Measurements from ENCODE around the gene TTF2. TPM values are rescaled to one million over a fixed set of nuclear protein-coding genes. Genes with fewer than 3 reads are reported as not detected.

The TTF2 gene
- total RNA-seq, 1 experiment from 2014 or later, result 29.5 TPM

- Histone ChIP-seq H3K27me3 (ENCODE audit: low read length) (no peaks in the 10 kb centered on the region), H3K4me1 (ENCODE audit: low read length) (peaks cover 11% of the 10 kb centered on the region), H3K4me2 (ENCODE audit: low read depth, low read length, poor library complexity, severe bottlenecking) (peak overlapping the region; percentile 48), H3K9ac (ENCODE audit: low read length) (peak overlapping the region; percentile 41), H3K36me3 (ENCODE audit: insufficient read depth, low read length) (no peaks in the 10 kb centered on the region), H3K9me2 (replicated peaks; ENCODE audit: insufficient read depth, low read length) (no peaks in the 10 kb centered on the region), H3K9me3 (ENCODE audit: low read length) (no peaks in the 10 kb centered on the region), H3K79me2 (ENCODE audit: low read length) (no peaks in the 10 kb centered on the region), H4K20me1 (ENCODE audit: insufficient read depth, low read depth, low read length) (no peaks in the 10 kb centered on the region), H2AFZ (ENCODE audit: low read length) (peak overlapping the region; percentile 57), H3K27ac (ENCODE audit: low read length) (0 out of 2 replicates have a peak overlapping the region, but pooled peaks have one; percentile 18), H3K4me3 (ENCODE audit: low read length) (peak overlapping the region; percentile 20; the same call in 1 of the 2 replicates)
- DNase-seq, result peak; percentile 52
Measured at GRCh38 chr1:117051224-117052064, 8.7 kb upstream of the TTF2 start.

GRCh38 chr1:117054068-117054467, 6.1 kb upstream of the TTF2 start:
- H4K20me1 ChIP-seq (ENCODE audit: insufficient read depth, low read depth, low read length), result no peaks in the 10 kb centered on the region
- H3K27ac ChIP-seq (ENCODE audit: low read length), result no peak overlapping the region
- peaks cover 17% of the 10 kb centered on the region for H3K79me2 ChIP-seq (ENCODE audit: low read length)
- DNase-seq, result no peak
- H3K27me3 ChIP-seq (ENCODE audit: low read length), result no peaks in the 10 kb centered on the region
- H3K4me1 ChIP-seq (ENCODE audit: low read length), result peaks cover 21% of the 10 kb centered on the region
- H3K4me2 ChIP-seq (ENCODE audit: low read depth, low read length, poor library complexity, severe bottlenecking), result no peak overlapping the region
- H3K9ac ChIP-seq (ENCODE audit: low read length), result no peak overlapping the region
- H2AFZ ChIP-seq (ENCODE audit: low read length), result no peak overlapping the region
- no peak overlapping the region for H3K4me3 ChIP-seq (ENCODE audit: low read length)
- H3K9me3 ChIP-seq (ENCODE audit: low read length), result no peaks in the 10 kb centered on the region
- H3K36me3 ChIP-seq (ENCODE audit: insufficient read depth, low read length), result no peaks in the 10 kb centered on the region
- H3K9me2 ChIP-seq (replicated peaks; ENCODE audit: insufficient read depth, low read length), result no peaks in the 10 kb centered on the region

- Histone ChIP-seq H3K27me3 (ENCODE audit: low read length) (no peaks in the 10 kb centered on the region), H3K27ac (ENCODE audit: low read length) (peak overlapping the region; percentile 89), H3K9ac (ENCODE audit: low read length) (peak overlapping the region; percentile 82), H3K36me3 (ENCODE audit: insufficient read depth, low read length) (peaks cover 25% of the 10 kb centered on the region), H4K20me1 (ENCODE audit: insufficient read depth, low read depth, low read length) (no peaks in the 10 kb centered on the region), H3K4me3 (ENCODE audit: low read length) (peak overlapping the region; percentile 88), H2AFZ (ENCODE audit: low read length) (peak overlapping the region; percentile 90), H3K9me2 (replicated peaks; ENCODE audit: insufficient read depth, low read length) (no peaks in the 10 kb centered on the region), H3K4me1 (ENCODE audit: low read length) (peaks cover 40% of the 10 kb centered on the region), H3K9me3 (ENCODE audit: low read length) (no peaks in the 10 kb centered on the region), H3K4me2 (ENCODE audit: low read depth, low read length, poor library complexity, severe bottlenecking) (peak overlapping the region; percentile 97), H3K79me2 (ENCODE audit: low read length) (peaks cover 56% of the 10 kb centered on the region)
- peak; percentile 55 for DNase-seq
Measured at GRCh38 chr1:117058810-117059209, 1.3 kb upstream of the TTF2 start.

GRCh38 chr1:117059334-117059677, 820 bp upstream of the TTF2 start:
- Histone ChIP-seq H2AFZ (ENCODE audit: low read length) (peak overlapping the region; percentile 90), H4K20me1 (ENCODE audit: insufficient read depth, low read depth, low read length) (no peaks in the 10 kb centered on the region), H3K27ac (ENCODE audit: low read length) (peak overlapping the region; percentile 89), H3K36me3 (ENCODE audit: insufficient read depth, low read length) (peaks cover 27% of the 10 kb centered on the region), H3K4me2 (ENCODE audit: low read depth, low read length, poor library complexity, severe bottlenecking) (peak overlapping the region; percentile 97), H3K4me1 (ENCODE audit: low read length) (peaks cover 41% of the 10 kb centered on the region), H3K9ac (ENCODE audit: low read length) (peak overlapping the region; percentile 82), H3K9me3 (ENCODE audit: low read length) (no peaks in the 10 kb centered on the region), H3K79me2 (ENCODE audit: low read length) (peaks cover 59% of the 10 kb centered on the region), H3K9me2 (replicated peaks; ENCODE audit: insufficient read depth, low read length) (no peaks in the 10 kb centered on the region), H3K4me3 (ENCODE audit: low read length) (peak overlapping the region; percentile 88), H3K27me3 (ENCODE audit: low read length) (no peaks in the 10 kb centered on the region)
- peak; percentile 89 for DNase-seq

- Histone ChIP-seq H3K27ac (ENCODE audit: low read length) (no peak overlapping the region), H3K9me2 (replicated peaks; ENCODE audit: insufficient read depth, low read length) (no peaks in the 10 kb centered on the region), H3K79me2 (ENCODE audit: low read length) (peaks cover 67% of the 10 kb centered on the region), H3K9ac (ENCODE audit: low read length) (peak overlapping the region; percentile 82), H3K4me1 (ENCODE audit: low read length) (peaks cover 41% of the 10 kb centered on the region), H3K9me3 (ENCODE audit: low read length) (no peaks in the 10 kb centered on the region), H3K27me3 (ENCODE audit: low read length) (no peaks in the 10 kb centered on the region), H4K20me1 (ENCODE audit: insufficient read depth, low read depth, low read length) (no peaks in the 10 kb centered on the region), H2AFZ (ENCODE audit: low read length) (no peak overlapping the region), H3K4me3 (ENCODE audit: low read length) (peak overlapping the region; percentile 88), H3K4me2 (ENCODE audit: low read depth, low read length, poor library complexity, severe bottlenecking) (peak overlapping the region; percentile 76), H3K36me3 (ENCODE audit: insufficient read depth, low read length) (peaks cover 32% of the 10 kb centered on the region)
- DNase-seq, result peak; percentile 61
Measured at GRCh38 chr1:117060441-117061317, 553 bp downstream of the TTF2 start.

GRCh38 chr1:117061986-117062415, 1.9 kb downstream of the TTF2 start:
- Histone ChIP-seq H3K79me2 (ENCODE audit: low read length) (peaks cover 71% of the 10 kb centered on the region), H3K27ac (ENCODE audit: low read length) (no peak overlapping the region), H3K9ac (ENCODE audit: low read length) (no peak overlapping the region), H3K9me3 (ENCODE audit: low read length) (no peaks in the 10 kb centered on the region), H3K4me1 (ENCODE audit: low read length) (peaks cover 41% of the 10 kb centered on the region), H3K9me2 (replicated peaks; ENCODE audit: insufficient read depth, low read length) (no peaks in the 10 kb centered on the region), H2AFZ (ENCODE audit: low read length) (no peak overlapping the region), H3K4me2 (ENCODE audit: low read depth, low read length, poor library complexity, severe bottlenecking) (peak overlapping the region; percentile 76), H3K27me3 (ENCODE audit: low read length) (no peaks in the 10 kb centered on the region), H3K36me3 (ENCODE audit: insufficient read depth, low read length) (peaks cover 32% of the 10 kb centered on the region), H4K20me1 (ENCODE audit: insufficient read depth, low read depth, low read length) (no peaks in the 10 kb centered on the region), H3K4me3 (ENCODE audit: low read length) (no peak overlapping the region)
- DNase-seq, result no peak

- no peaks in the 10 kb centered on the region for H4K20me1 ChIP-seq (ENCODE audit: insufficient read depth, low read depth, low read length)
- H3K4me2 ChIP-seq (ENCODE audit: low read depth, low read length, poor library complexity, severe bottlenecking), result no peak overlapping the region
- H3K9me2 ChIP-seq (replicated peaks; ENCODE audit: insufficient read depth, low read length), result no peaks in the 10 kb centered on the region
- no peak overlapping the region for H2AFZ ChIP-seq (ENCODE audit: low read length)
- H3K27me3 ChIP-seq (ENCODE audit: low read length), result no peaks in the 10 kb centered on the region
- peaks cover 76% of the 10 kb centered on the region for H3K79me2 ChIP-seq (ENCODE audit: low read length)
- H3K9ac ChIP-seq (ENCODE audit: low read length), result no peak overlapping the region
- no peaks in the 10 kb centered on the region for H3K9me3 ChIP-seq (ENCODE audit: low read length)
- no peak overlapping the region for H3K4me3 ChIP-seq (ENCODE audit: low read length)
- DNase-seq, result no peak
- peaks cover 25% of the 10 kb centered on the region for H3K4me1 ChIP-seq (ENCODE audit: low read length)
- peaks cover 58% of the 10 kb centered on the region for H3K36me3 ChIP-seq (ENCODE audit: insufficient read depth, low read length)
- H3K27ac ChIP-seq (ENCODE audit: low read length), result no peak overlapping the region
Measured at GRCh38 chr1:117066367-117066766, 6.2 kb downstream of the TTF2 start.

All from Karpas-422 (cell line).